Measurements from ENCODE around the gene CFAP57. TPM values are rescaled to one million over a fixed set of nuclear protein-coding genes. Genes with fewer than 3 reads are reported as not detected.
A peak's percentile ranks its signal among the peaks of the same experiment; 100 is the strongest.
"Not testable (repeated sequence)": the region's sequence is repeated elsewhere in the genome, so short reads cannot be mapped to it uniquely, and the experiment has no call there.

The CFAP57 gene
- polyA plus RNA-seq (ENCODE audit: insufficient read length): 5.4 TPM
- long read RNA-seq, donor 1: 0 reads
- long read RNA-seq, donor 2: 0 reads
- long read RNA-seq, donor 3: 0 reads
- long read RNA-seq, donor 4: 0 reads
- long read RNA-seq, donor 5: 0 reads
- long read RNA-seq, donor 6: 0 reads
- long read RNA-seq, donor 7, partial matches to known transcripts: 5 of 5 reads
- long read RNA-seq, donor 7, other reads (novel, unspliced or antisense): 0 of 5 reads
- long read RNA-seq, donor 8: 0 reads

DNA sequence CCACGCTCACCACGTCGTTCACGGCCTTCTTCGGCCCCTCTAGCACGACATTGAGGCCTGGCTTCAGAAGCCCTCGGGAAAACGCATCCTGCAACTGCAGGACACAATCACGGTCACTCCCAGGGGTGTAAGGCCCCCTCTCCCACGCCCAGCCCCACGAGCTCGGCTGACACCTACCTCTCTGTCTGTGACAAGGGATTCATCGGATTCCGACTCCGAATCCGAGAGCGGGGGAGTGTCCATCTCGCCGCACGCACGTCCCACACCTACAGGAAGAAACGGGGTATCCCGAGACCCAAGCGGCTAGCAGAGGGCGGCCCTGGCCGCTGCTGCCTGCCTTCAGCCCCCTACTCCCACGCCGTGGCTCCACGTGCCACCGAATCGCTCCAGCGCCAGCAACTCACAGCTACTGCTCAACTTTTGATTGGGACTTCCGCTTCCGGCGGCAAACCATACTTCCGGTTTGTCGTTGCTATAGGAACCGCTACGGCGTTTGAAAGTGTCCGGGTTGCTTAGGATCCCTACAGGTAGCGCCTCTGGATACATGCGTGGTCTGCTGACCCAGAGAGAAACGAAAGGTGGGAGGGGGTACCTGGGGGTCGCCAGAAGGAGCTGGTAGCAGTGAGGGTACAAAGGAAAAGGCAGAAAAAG is at the start of gene CFAP57, which contains the start of gene EBNA1BP2:
Gene CFAP57 (plus strand): TSS at position 455 of the 651 bp plus-strand sequence. CDS start 424 bp downstream, outside the sequence.
Gene EBNA1BP2 (minus strand): TSS at position 415 of the 651 bp plus-strand sequence. CDS start 172 bp downstream, at position 243.
- peak; percentile 95 for DNase-seq

- DNase-seq: no peak
Observed at GRCh38 chr1:43123031-43123430, 49.1 kb upstream of the CFAP57 start.

DNA sequence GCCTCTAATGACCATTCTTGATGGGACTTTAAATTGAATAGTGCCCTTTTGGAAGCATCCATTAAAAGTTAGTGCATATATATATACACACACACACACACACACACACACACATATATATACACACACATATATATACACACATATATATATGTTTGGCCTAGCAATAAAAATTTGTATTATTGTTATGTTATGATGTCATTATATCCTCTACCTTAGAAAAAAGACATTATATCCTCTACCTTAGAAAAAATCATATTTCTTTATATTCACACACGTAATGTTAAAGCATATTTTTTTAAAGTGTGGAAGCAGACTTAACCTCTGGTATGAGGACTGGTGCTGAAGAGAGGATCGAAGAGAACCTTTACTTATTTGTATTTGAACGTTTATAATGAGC is 43.3 kb upstream of the CFAP57 start:
- no peak for DNase-seq

- DNase-seq: no peak
Observed at GRCh38 chr1:43129426-43129825, 42.7 kb upstream of the CFAP57 start.

DNA sequence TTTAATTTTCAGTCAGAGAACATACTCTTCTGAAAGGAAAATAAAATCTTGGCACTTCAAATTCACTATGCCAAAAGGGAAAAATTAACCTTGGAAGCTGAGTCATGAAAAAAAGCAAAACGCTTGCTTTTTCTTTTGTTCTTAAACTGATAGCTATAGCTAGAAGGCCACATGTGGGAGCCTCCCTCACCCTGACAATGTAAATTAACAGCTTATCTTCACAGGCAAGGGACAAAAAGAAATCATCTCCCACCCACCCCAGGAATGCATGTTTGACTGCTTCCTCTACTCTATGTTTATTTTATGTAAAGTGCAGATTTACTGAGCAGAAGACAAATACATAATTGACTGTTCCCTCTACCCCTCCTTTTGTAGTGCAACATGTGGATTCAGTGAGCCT is 38.1 kb upstream of the CFAP57 start:
- DNase-seq: no peak

GRCh38 chr1:43134640-43135039 is 37.5 kb upstream of the CFAP57 start:
- no peak for DNase-seq

DNA sequence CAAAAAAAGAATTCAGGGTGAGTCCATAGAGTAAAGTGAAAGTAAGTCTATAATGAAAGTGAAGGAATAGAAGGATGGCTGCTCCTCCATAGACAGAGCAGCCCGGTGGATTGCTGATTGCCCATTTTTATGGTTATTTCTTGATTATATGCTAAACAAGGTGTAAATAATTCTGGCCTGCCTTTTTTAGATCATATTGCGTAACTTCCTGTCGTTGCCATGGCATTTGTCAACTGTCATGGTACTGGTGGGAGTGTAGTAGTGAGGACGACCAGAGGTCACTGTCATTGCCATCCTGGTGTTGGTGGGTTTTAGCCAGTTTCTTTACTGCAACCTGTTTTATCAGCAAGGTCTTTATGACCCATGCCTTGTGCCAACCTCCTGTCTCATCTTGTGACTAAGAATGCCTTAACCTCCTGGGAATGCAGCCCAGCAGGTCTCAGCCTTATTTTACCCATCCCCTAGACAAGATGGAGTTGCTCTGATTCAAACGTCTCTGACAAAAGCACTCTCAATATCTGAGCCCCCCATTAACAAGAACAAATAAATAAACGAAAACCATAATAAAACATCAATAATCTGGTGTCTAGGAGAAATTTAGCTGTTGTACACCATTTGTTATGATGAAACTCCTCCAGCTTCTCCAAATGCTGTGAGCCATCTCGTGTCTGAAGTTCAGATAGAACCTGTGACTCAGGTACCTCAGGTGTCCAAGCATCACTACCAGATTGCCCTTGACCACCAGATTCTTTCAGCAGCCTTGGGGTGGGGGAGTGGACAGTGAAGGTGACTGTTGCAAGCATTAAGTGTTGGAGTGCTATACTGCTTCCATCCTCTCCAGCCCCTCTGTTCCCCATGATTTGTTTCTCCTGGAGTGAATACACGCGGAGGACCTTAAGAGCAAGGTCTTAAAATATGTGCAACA is 36.0 kb upstream of the CFAP57 start:
- no peak for DNase-seq

GRCh38 chr1:43137445-43138052 is 34.6 kb upstream of the CFAP57 start:
- DNase-seq: no peak

DNA sequence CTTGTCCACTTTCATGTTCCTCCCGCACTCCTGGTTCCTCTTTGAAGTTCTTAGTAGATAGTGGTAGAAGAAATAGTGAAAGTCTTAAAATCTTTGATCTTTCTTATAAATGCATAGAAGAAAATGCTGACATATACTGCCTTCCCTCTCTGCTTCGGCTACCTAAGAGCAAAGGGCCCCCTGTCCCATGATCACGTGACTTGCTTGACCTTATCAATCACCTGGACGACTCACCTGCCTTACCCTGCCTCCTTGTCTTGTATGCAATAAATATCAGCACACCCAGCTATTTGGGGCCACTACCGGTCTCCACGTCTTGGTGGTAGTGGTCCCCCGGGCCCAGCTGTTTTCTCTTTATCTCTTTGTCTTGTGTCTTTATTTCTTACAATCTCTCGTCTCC is 32.8 kb upstream of the CFAP57 start:
- DNase-seq: not testable (repeated sequence)

- DNase-seq: no peak
Observed at GRCh38 chr1:43140010-43140409, 32.1 kb upstream of the CFAP57 start.

DNA sequence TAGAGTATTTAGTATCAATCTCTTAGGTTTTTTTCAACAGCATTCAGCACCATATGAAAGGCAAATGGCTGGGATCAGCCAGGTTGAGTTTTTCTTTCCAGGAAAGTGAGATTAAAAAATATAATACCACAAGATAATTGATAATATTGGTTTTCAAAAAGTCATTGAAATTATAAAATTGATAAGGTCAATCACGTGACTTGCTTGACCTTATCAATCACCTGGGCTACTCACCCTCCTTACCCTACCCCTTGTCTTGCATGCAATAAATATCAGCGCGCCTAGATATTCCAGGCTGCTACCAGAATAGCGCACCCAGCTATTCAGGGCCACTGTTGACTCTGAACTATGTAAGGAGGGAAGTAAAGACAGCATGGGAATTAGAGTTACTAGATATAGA is 31.5 kb upstream of the CFAP57 start:
- no peak for DNase-seq

GRCh38 chr1:43143441-43143888 is 28.7 kb upstream of the CFAP57 start:
- DNase-seq: no peak

DNA sequence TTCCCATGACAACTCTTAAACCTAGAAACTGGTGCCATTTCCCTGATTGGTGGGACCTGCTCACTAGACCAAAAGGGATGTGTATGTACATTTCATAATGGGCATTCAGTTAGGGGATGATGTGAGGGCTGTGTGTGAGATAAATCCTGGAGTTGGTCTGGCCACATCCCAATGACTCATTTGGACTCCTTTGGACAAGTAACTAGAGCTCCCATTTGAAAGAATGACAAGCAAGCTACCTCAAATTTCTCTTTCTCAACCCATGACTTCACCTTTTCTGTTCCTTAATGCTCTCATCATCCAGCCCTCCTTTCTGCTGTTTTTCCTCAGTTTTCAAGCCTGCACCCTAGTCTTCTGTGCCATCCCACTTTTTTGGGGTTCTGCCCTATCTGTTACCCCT is 27.9 kb upstream of the CFAP57 start:
- no peak for DNase-seq

DNA sequence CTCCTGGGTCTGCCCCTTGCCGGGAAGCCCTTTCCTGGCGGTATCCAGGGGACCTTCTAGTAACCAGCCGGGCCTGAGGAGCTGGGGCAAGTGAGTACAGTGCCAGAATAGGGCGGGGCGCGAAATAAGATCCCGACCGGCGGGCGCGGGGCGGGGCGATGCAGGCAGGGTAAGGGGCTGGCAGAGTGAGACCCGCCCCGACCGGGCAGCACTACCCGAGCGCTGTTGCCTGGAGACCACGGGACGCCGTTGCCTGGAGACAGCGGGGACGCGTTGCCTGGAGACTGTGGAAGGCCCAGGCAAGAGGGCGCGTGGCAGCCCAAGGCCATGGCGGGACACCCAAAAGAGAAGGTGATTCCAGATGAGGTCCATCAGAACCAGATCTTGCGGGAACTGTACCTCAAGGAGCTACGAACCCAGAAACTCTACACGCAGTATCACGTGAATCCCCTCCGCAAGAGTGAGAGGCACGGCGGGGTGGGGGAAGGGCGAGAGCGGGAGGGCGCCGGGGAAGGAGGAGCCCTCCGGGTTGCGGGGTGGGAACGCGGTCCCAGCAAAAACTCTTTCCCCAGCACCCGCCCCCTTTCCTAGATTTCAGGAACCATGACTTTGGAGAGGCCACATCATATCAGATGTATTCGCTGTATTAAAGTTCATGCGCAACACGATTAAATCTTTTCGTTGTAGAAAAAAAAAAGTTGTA is 24.4 kb upstream of the CFAP57 start:
- peak; percentile 88 for DNase-seq

GRCh38 chr1:43149889-43150288 is 22.2 kb upstream of the CFAP57 start:
- no peak for DNase-seq

DNA sequence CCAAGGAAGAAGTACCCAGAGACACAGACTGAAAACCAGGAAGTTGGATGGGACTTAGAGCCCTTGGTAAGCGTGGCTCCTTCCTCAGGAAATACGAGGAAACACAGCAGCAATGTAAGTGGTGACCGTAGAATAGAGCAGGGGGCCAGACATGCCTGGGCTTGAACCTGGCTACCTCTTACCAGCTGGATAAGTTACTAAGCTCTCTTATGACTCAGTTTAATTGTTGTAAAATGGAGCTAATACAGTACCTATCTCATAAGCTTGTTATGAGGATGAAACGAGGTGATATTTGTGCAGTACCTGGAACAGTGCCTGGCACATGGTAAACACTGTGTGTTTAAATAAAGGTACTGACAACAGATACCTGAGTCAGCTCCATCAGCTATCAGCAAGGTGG is 19.3 kb upstream of the CFAP57 start:
- DNase-seq: no peak

DNA sequence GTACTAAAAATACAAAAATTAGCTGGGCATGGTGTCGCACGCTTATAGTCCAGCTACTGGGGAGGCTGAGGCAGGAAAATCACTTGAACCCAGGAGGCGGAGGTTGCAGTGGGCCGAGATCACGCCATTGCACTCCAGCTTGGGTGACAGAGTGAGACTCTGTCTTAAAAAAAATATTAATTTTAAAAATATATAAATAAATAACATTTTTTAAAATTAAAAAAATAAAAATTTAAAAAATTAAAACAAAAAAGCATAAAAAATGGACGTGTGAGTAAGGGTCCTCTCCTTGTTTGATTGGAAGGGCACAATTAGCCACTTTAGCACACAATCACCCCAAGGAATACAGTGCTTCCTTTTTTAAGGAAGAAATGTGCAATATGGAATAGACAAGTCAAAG is 18.7 kb upstream of the CFAP57 start:
- DNase-seq: no peak

DNA sequence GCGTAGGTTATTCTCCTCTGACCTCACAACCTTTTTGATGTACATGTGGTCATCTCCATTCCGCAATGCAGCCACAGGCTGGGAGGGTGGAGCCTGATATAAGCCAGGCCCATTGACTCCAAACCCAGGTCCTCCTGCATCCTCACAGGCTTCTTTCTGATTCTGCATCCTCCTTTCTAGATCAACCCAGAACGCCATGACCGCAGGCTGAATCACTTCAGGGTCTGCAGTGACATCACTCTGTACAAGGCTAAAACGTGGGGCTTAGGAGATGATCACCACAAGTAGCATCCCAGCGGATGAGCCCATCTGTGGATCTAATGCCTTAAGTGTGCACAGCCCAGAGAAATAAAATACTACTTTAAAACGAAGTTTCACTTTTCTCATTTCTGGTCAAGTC is 16.1 kb upstream of the CFAP57 start:
- no peak for DNase-seq

- no peak for DNase-seq
Observed at GRCh38 chr1:43165162-43165561, 7.0 kb upstream of the CFAP57 start.

- DNase-seq: no peak
Observed at GRCh38 chr1:43165765-43166164, 6.4 kb upstream of the CFAP57 start.

- DNase-seq: no peak
Observed at GRCh38 chr1:43171312-43171875, 736 bp upstream of the CFAP57 start.
